Upper lobe of left lung (tissue), 4 donors: Measurements from ENCODE around the gene NAB2.

Experiments
- EP300 ChIP-seq, 4 donors: sonication (generic); formaldehyde crosslinking; IDR thresholded peaks; one replicate each; pipeline ENCODE4 v1.5.1; 2017; ENCODE audit warnings: antibody characterized with exemption in 4 of 4, control low read depth in 2 of 4
- POLR2A ChIP-seq, 4 donors: fragments of 450-650 bp; IDR thresholded peaks; one replicate each; pipeline ENCODE4 v1.5.1; 2016 to 2017; ENCODE audit warnings: antibody characterized with exemption in 4 of 4, mild to moderate bottlenecking in 2 of 4

- TF ChIP-seq POLR2A (IDR thresholded peaks at IDR 0.05) (no peak), EP300 (IDR thresholded peaks at IDR 0.05) (no peak)
Observed at GRCh38 chr12:57099766-57100165, 10.9 kb downstream of the NAB2 start.
